Measurements from ENCODE around the gene FGD4.

FGD4 gene

GRCh38 chr12:32686340-32686739, 287.0 kb downstream of the FGD4 start:
- no peak overlapping the region for H3K4me2 ChIP-seq (ENCODE audit: insufficient read depth, low read length, poor library complexity, severe bottlenecking)
- H2AFZ ChIP-seq (ENCODE audit: low read length) = no peak overlapping the region
- H2BK15ac ChIP-seq (ENCODE audit: low read length) = no peak overlapping the region
- no peak overlapping the region for H3K14ac ChIP-seq (ENCODE audit: low read length)
- H2BK12ac ChIP-seq (ENCODE audit: low read length) = no peak overlapping the region
- H3K9me3 ChIP-seq (replicated peaks in 1 of 2; ENCODE audit: control insufficient read depth in 2 of 2, insufficient read depth in 1 of 2, low read depth in 1 of 2, low read length in 2 of 2) = peaks cover 0 to 22% of the 10 kb centered on the region in 2 donors
- H3K9ac ChIP-seq (ENCODE audit: low read depth, low read length, poor library complexity) = no peak overlapping the region
- H3K4ac ChIP-seq (ENCODE audit: low read length) = no peak overlapping the region
- no peak overlapping the region for H3K27ac ChIP-seq (replicated peaks; ENCODE audit: low read length)
- no peak overlapping the region for H2BK5ac ChIP-seq (ENCODE audit: low read length)
- H3K36me3 ChIP-seq (replicated peaks in 1 of 2; ENCODE audit: control insufficient read depth in 2 of 2, insufficient read depth in 2 of 2, low read length in 2 of 2) = peaks cover 0 to 52% of the 10 kb centered on the region in 2 donors
- no peak overlapping the region for H2BK120ac ChIP-seq (ENCODE audit: low read depth, low read length)
- H3K4me1 ChIP-seq (ENCODE audit: control insufficient read depth in 2 of 2, insufficient read depth in 1 of 2, low read depth in 1 of 2, low read length in 2 of 2) = no peaks in the 10 kb centered on the region
- H3K79me1 ChIP-seq (ENCODE audit: low read depth, low read length) = peaks cover 8% of the 10 kb centered on the region
- H3K23ac ChIP-seq (ENCODE audit: low read depth, low read length, poor library complexity) = no peak overlapping the region
- no peak overlapping the region for H2AK5ac ChIP-seq (ENCODE audit: low read depth, low read length)
- H3K18ac ChIP-seq (ENCODE audit: low read length) = no peak overlapping the region
- no peaks in the 10 kb centered on the region for H3K27me3 ChIP-seq (ENCODE audit: control insufficient read depth in 3 of 3, insufficient read depth in 3 of 3, low read depth in 1 of 3, low read length in 3 of 3)
- H3K4me3 ChIP-seq (ENCODE audit: low read length in 2 of 2) = no peak overlapping the region
- no peak for DNase-seq (ENCODE audit: low spot score)
- H4K91ac ChIP-seq (ENCODE audit: low read depth, low read length, poor library complexity) = no peak overlapping the region
- H4K8ac ChIP-seq (ENCODE audit: low read depth, low read length) = no peak overlapping the region
- WGBS, 2 donors (ENCODE audit: extremely low coverage in 2 of 2, insufficient read length in 2 of 2, insufficient replicate concordance in 1 of 2) = no CpG with 5 or more reads among the region's 1 CpG

GRCh38 chr12:32688786-32689185, 289.4 kb downstream of the FGD4 start:
- Histone ChIP-seq H2BK12ac (ENCODE audit: low read length) (no peak overlapping the region), H3K14ac (ENCODE audit: low read length) (no peak overlapping the region), H3K23ac (ENCODE audit: low read depth, low read length, poor library complexity) (no peak overlapping the region), H3K9me3 (replicated peaks in 1 of 2; ENCODE audit: control insufficient read depth in 2 of 2, insufficient read depth in 1 of 2, low read depth in 1 of 2, low read length in 2 of 2) (peaks cover 0 to 31% of the 10 kb centered on the region in 2 donors), H4K91ac (ENCODE audit: low read depth, low read length, poor library complexity) (no peak overlapping the region), H2BK120ac (ENCODE audit: low read depth, low read length) (no peak overlapping the region), H2BK5ac (ENCODE audit: low read length) (no peak overlapping the region), H3K9ac (ENCODE audit: low read depth, low read length, poor library complexity) (no peak overlapping the region), H2AFZ (ENCODE audit: low read length) (no peak overlapping the region), H2AK5ac (ENCODE audit: low read depth, low read length) (no peak overlapping the region), H3K36me3 (replicated peaks in 1 of 2; ENCODE audit: control insufficient read depth in 2 of 2, insufficient read depth in 2 of 2, low read length in 2 of 2) (peaks cover 0 to 59% of the 10 kb centered on the region in 2 donors), H3K4ac (ENCODE audit: low read length) (no peak overlapping the region), H3K18ac (ENCODE audit: low read length) (no peak overlapping the region), H3K4me3 (ENCODE audit: low read length in 2 of 2) (no peak overlapping the region), H3K4me1 (ENCODE audit: control insufficient read depth in 2 of 2, insufficient read depth in 1 of 2, low read depth in 1 of 2, low read length in 2 of 2) (no peaks in the 10 kb centered on the region), H3K27me3 (ENCODE audit: control insufficient read depth in 3 of 3, insufficient read depth in 3 of 3, low read depth in 1 of 3, low read length in 3 of 3) (no peaks in the 10 kb centered on the region), H4K8ac (ENCODE audit: low read depth, low read length) (no peak overlapping the region), H3K79me1 (ENCODE audit: low read depth, low read length) (peaks cover 8% of the 10 kb centered on the region), H3K27ac (replicated peaks; ENCODE audit: low read length) (no peak overlapping the region), H2BK15ac (ENCODE audit: low read length) (no peak overlapping the region), H3K4me2 (ENCODE audit: insufficient read depth, low read length, poor library complexity, severe bottlenecking) (no peak overlapping the region)
- DNase-seq (ENCODE audit: low spot score) = no peak

GRCh38 chr12:32690927-32691326, 291.6 kb downstream of the FGD4 start:
- Histone ChIP-seq H2BK120ac (ENCODE audit: low read depth, low read length) (no peak overlapping the region), H2AK5ac (ENCODE audit: low read depth, low read length) (no peak overlapping the region), H3K79me1 (ENCODE audit: low read depth, low read length) (peaks cover 3% of the 10 kb centered on the region), H3K14ac (ENCODE audit: low read length) (no peak overlapping the region), H3K4me3 (ENCODE audit: low read length in 2 of 2) (no peak overlapping the region), H4K8ac (ENCODE audit: low read depth, low read length) (no peak overlapping the region), H3K27me3 (ENCODE audit: control insufficient read depth in 3 of 3, insufficient read depth in 3 of 3, low read depth in 1 of 3, low read length in 3 of 3) (no peaks in the 10 kb centered on the region), H2BK15ac (ENCODE audit: low read length) (no peak overlapping the region), H3K9me3 (replicated peaks in 1 of 2; ENCODE audit: control insufficient read depth in 2 of 2, insufficient read depth in 1 of 2, low read depth in 1 of 2, low read length in 2 of 2) (peaks cover 2 to 51% of the 10 kb centered on the region in 2 donors), H3K9ac (ENCODE audit: low read depth, low read length, poor library complexity) (no peak overlapping the region), H2AFZ (ENCODE audit: low read length) (no peak overlapping the region), H2BK5ac (ENCODE audit: low read length) (no peak overlapping the region), H3K4me2 (ENCODE audit: insufficient read depth, low read length, poor library complexity, severe bottlenecking) (no peak overlapping the region), H3K4ac (ENCODE audit: low read length) (no peak overlapping the region), H3K27ac (replicated peaks; ENCODE audit: low read length) (no peak overlapping the region), H3K18ac (ENCODE audit: low read length) (no peak overlapping the region), H4K91ac (ENCODE audit: low read depth, low read length, poor library complexity) (no peak overlapping the region), H2BK12ac (ENCODE audit: low read length) (no peak overlapping the region), H3K23ac (ENCODE audit: low read depth, low read length, poor library complexity) (no peak overlapping the region), H3K4me1 (ENCODE audit: control insufficient read depth in 2 of 2, insufficient read depth in 1 of 2, low read depth in 1 of 2, low read length in 2 of 2) (no peaks in the 10 kb centered on the region), H3K36me3 (replicated peaks in 1 of 2; ENCODE audit: control insufficient read depth in 2 of 2, insufficient read depth in 2 of 2, low read length in 2 of 2) (peaks cover 2 to 53% of the 10 kb centered on the region in 2 donors)
- DNase-seq (ENCODE audit: low spot score) = no peak
- no CpG with 5 or more reads among the region's 8 CpGs for WGBS, 2 donors (ENCODE audit: extremely low coverage in 2 of 2, insufficient read length in 2 of 2, insufficient replicate concordance in 1 of 2)

GRCh38 chr12:32692358-32692757, 293.0 kb downstream of the FGD4 start:
- H4K8ac ChIP-seq (ENCODE audit: low read depth, low read length) = no peak overlapping the region
- H2AK5ac ChIP-seq (ENCODE audit: low read depth, low read length) = no peak overlapping the region
- no peaks in the 10 kb centered on the region for H3K27me3 ChIP-seq (ENCODE audit: control insufficient read depth in 3 of 3, insufficient read depth in 3 of 3, low read depth in 1 of 3, low read length in 3 of 3)
- H3K27ac ChIP-seq (replicated peaks; ENCODE audit: low read length) = no peak overlapping the region
- no peak overlapping the region for H2BK15ac ChIP-seq (ENCODE audit: low read length)
- H3K36me3 ChIP-seq (replicated peaks in 1 of 2; ENCODE audit: control insufficient read depth in 2 of 2, insufficient read depth in 2 of 2, low read length in 2 of 2) = peaks cover 2 to 39% of the 10 kb centered on the region in 2 donors
- H2BK5ac ChIP-seq (ENCODE audit: low read length) = no peak overlapping the region
- H2BK12ac ChIP-seq (ENCODE audit: low read length) = no peak overlapping the region
- DNase-seq (ENCODE audit: low spot score) = no peak
- H3K18ac ChIP-seq (ENCODE audit: low read length) = no peak overlapping the region
- H3K4me3 ChIP-seq (ENCODE audit: low read length in 2 of 2) = no peak overlapping the region
- no peak overlapping the region for H3K9ac ChIP-seq (ENCODE audit: low read depth, low read length, poor library complexity)
- H2BK120ac ChIP-seq (ENCODE audit: low read depth, low read length) = no peak overlapping the region
- H3K79me1 ChIP-seq (ENCODE audit: low read depth, low read length) = peaks cover 5% of the 10 kb centered on the region
- peaks cover 2 to 44% of the 10 kb centered on the region in 2 donors for H3K9me3 ChIP-seq (replicated peaks in 1 of 2; ENCODE audit: control insufficient read depth in 2 of 2, insufficient read depth in 1 of 2, low read depth in 1 of 2, low read length in 2 of 2)
- no peak overlapping the region for H3K23ac ChIP-seq (ENCODE audit: low read depth, low read length, poor library complexity)
- no peak overlapping the region for H4K91ac ChIP-seq (ENCODE audit: low read depth, low read length, poor library complexity)
- H3K4me2 ChIP-seq (ENCODE audit: insufficient read depth, low read length, poor library complexity, severe bottlenecking) = no peak overlapping the region
- WGBS, 2 donors (ENCODE audit: extremely low coverage in 2 of 2, insufficient read length in 2 of 2, insufficient replicate concordance in 1 of 2) = no CpG with 5 or more reads among the region's 1 CpG
- no peak overlapping the region for H2AFZ ChIP-seq (ENCODE audit: low read length)
- no peak overlapping the region for H3K4ac ChIP-seq (ENCODE audit: low read length)
- H3K14ac ChIP-seq (ENCODE audit: low read length) = no peak overlapping the region
- no peaks in the 10 kb centered on the region for H3K4me1 ChIP-seq (ENCODE audit: control insufficient read depth in 2 of 2, insufficient read depth in 1 of 2, low read depth in 1 of 2, low read length in 2 of 2)

Measured in neuronal stem cell (in vitro differentiated cells).